ENCODE measurements around the gene C2orf81.

C2orf81 gene

GRCh38 chr2:74390606-74391005 lies 30.8 kb downstream of the C2orf81 start:
- no peak for DNase-seq (ENCODE audit: low read depth)

DNA sequence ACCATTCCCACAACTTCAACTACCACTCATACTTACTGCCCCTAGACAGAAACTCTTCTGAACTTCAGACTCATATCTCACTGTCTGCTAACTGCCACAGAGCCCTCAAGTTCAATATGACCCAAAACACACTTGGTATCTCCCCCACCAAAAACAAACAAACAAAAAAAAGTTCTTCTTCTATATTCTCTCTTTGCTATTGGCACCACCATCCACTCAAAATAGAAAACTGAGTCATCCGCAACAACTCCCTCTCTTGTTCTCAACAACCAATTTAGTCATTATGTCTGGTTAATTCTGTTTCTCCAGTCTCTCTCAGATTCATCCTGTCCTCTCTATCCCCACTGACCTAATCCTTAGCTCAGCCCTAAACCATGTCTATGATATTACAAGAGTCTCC lies 34.1 kb downstream of the C2orf81 start:
- no peak for DNase-seq (ENCODE audit: low read depth)

DNA sequence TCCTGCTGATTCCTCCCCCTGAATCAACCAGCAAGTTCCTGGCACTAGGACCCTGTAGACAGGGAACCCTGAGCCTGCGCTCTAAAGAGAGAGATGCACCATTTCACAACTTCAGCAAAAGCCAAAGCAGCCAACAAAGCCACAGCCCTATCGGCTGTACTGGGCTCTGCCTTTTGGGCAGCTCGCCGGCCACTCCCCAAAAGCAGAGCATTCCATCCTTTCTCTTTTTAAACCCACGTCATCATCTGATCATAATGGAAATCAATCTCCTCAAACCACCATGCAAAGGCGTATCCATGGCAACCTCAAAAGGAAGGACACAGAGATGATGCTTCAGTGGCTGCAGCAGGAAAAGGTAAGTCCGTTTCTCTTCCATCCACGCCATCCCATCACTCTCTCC lies 36.0 kb downstream of the C2orf81 start:
- DNase-seq (ENCODE audit: low read depth) = no peak

DNA sequence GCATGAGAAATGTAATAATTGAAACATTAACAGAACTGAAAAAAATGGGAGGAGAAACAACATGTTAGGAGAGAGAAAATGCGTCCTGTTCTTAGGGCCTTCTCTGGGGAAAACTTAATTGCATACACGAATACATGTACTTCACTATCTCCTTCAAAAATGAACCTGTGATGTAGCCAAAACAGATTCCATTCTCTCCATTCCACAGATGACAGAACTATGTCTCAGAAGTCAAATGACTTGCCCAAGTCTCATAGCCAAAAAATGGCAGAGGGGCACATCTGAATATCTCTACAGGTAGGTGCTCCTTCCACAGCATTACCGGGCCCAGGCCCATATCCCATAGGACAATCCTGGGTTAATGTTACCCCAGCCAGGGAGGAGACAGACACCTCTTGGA lies 37.4 kb downstream of the C2orf81 start:
- DNase-seq (ENCODE audit: low read depth) = no peak

DNA sequence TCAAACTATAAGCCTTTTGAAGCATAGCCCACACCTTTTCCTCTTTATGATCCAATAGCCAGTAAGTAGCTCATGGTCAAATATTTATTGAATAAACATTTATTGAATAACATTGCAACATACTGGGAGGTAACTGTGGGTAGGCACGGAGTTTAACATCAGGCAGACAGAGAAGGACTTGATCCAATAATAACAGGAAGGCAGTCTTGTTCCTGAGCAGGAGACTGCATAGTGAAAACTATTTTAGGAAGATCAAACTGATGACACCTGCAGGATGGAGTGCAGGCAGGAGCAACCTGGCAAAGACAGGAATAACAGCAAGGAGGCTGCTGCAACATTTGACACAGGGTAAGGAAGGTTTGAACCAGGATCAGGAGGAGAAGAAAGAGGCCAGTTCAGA lies 38.2 kb downstream of the C2orf81 start:
- no peak for DNase-seq (ENCODE audit: low read depth)

DNA sequence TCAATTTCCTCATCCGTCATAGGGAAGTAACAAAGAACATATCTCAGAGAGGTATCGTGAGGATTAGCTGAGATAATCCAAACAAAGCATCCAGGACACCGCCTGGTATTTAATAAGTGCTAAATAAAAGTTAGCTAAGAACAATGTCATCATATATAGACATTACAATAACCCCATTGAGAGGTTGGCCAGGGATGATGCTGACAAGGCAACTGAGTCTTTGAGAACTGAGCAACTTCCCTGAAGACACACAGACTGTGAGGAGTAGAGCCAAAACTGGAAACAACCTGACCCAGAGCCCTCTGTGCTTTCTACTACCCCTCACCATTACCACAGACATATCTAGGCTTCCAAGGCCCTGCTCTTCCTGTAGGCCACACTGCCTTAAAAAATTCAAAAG lies 39.7 kb downstream of the C2orf81 start:
- no peak for DNase-seq (ENCODE audit: low read depth)

DNA sequence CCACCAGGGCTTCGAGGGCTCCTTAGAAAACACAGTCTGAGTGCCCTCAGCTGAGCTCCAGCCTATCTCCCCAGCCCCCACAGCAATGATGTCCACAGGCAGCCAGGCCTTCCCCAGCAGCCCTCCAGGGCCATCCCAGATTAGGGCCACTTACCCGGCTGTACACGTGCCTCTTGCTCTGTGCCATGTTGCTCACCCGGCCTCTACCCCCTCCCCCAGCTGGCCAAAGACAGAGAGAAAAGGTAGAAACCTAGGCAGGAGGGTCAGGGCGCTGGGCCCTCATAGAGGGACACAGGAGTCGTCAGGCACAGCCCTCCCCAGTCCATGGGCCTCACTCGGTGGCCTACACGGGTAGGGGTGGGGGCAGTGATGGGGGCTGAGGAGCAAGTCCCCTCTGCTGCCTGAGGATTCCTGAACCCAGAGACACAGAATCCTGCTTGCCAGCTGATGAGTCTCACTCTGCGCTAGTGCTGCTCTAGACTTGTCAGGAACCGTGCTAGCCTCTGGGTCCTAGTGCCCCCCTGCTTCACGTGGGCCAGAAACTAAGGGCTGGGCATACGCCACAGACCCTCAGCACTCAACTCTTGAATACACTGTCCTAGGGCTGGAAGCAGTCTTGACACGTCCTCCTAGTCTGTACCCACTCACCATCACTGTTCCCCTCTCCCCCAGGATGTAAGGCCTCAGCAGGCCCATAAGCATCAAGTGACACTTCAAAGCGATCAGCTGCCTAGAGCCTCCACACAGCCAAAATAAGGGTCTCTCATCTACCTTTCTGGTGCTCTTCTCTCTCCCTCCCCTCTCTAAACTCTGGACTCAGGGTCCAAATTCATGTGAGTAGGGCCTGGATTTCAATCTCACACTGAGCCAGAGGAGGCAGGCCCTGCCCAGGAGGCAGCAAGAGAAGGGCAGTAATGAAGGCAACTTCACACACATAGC lies 41.3 kb downstream of the C2orf81 start, which contains the start of gene DCTN1:
Gene DCTN1 (minus strand): TSS at position 461 of the 939 bp plus-strand sequence. CDS start 274 bp downstream, at position 187.
- DNase-seq (ENCODE audit: low read depth) = no peak

- no peak for DNase-seq (ENCODE audit: low read depth)
Observed at GRCh38 chr2:74378007-74378406, 43.4 kb downstream of the C2orf81 start.

DNA sequence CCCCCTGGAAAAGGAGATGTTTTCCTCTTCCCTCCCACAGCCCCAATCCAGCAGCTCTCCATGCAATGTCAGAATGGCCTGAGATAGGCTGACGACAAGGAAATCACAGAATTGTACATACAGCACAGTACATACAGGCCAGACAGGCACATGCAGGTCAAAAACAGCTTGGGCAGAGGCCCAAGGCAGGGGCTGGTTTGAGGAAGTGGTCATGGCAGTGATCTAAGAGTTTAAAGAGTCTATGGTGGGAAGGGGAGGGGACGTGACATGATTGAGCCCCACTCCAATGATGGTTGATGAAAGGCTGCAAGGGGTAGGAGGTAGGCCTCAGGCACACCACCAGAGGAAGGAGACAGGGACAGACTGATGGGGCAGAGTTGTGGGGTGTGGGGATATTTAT lies 45.6 kb downstream of the C2orf81 start:
- DNase-seq (ENCODE audit: low read depth) = no peak

- DNase-seq (ENCODE audit: low read depth) = no peak
Observed at GRCh38 chr2:74374509-74375205, 46.8 kb downstream of the C2orf81 start.

DNA sequence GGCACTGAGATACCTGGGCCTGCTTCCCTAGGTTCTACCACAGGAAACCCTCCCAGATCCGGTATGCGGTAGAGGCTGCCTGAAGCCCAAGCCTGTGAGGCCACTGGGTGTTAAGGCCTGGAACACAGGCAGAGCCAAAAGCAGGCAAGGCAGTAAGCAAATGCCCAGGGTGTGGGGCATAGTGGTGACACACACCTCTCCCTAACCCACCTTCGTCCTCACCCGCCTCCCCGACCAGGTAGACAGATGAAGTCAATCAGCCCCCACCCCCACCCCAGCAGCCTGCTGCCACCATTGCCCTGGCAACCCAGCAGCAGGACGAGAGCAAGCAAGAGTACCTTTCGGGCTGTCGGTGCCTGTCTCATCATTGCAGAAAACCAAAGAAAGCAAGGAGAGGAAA lies 47.4 kb downstream of the C2orf81 start:
- no peak for DNase-seq (ENCODE audit: low read depth)

DNA sequence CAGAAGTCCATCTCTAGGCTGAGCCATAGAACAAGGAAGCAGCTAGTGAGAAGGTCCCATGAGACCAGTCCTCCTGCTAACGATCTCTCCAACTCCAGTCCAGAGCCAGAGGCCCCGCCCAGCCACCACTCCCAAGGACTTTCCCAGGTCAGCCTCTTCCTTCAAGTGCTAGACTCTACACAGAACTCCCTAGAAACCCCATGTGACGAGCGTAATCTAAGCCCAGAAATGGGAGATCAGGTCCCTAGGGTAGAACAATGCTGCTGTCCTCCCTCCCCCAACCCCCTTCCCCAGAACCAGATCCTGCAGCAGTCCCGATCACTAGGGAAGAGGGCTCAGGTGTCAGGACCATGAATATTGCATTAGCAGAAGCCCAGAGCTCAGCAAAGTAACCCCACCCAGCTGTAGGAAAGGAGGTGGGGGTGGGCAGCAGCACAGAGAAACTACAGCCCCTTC lies 48.2 kb downstream of the C2orf81 start:
- DNase-seq (ENCODE audit: low read depth) = no peak

- no peak for DNase-seq (ENCODE audit: low read depth)
Observed at GRCh38 chr2:74372674-74373073, 48.7 kb downstream of the C2orf81 start.

- DNase-seq (ENCODE audit: low read depth) = no peak
Observed at GRCh38 chr2:74371421-74371820, 50.0 kb downstream of the C2orf81 start.

DNA sequence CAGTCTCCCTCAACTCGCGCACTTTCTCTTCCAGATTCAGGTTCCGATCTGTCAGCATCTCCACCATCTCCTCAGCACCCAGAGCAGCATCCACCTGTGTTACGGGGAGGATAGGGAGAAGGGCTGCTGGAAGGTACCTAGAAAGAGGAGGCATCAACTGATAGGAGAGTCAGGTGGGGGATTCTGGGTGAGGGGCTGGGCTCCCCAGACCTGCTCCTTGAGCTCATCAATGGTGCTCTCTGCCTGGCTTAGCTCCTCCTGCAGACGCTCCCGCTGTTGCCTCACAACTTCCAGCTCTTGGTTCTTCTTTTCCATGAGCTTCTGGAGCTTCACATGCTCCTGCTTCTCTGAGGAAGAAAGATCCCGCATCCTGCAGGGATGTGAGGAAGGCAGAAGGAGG lies 51.4 kb downstream of the C2orf81 start:
- DNase-seq (ENCODE audit: low read depth) = no peak

- no peak for DNase-seq (ENCODE audit: low read depth)
Observed at GRCh38 chr2:74368499-74368898, 52.9 kb downstream of the C2orf81 start.

- no peak for DNase-seq (ENCODE audit: low read depth)
Observed at GRCh38 chr2:74367789-74368188, 53.6 kb downstream of the C2orf81 start.

GRCh38 chr2:74366036-74366435 lies 55.4 kb downstream of the C2orf81 start:
- no peak for DNase-seq (ENCODE audit: low read depth)

GRCh38 chr2:74364533-74365505 lies 56.6 kb downstream of the C2orf81 start:
- DNase-seq (ENCODE audit: low read depth) = no peak

Measured in stimulated activated CD8-positive, alpha-beta memory T cell treated with anti-CD3 and anti-CD28 coated beads, Interleukin-12 subunit alpha, Interleukin-12 subunit beta, amount 100 ng/mL, for 1 hour (primary cell).